GM19452 (cell line): ENCODE data around the gene RCBTB2.
A peak's percentile ranks its signal among the peaks of the same experiment; 100 is the strongest.

ENCODE experiments used
- ATAC-seq: cut with Tn5 transposase; IDR thresholded peaks from one replicate; pipeline ENCODE4 v1.9.1; 2021; ENCODE audit not compliant: unreplicated experiment

RCBTB2 gene

GRCh38 chr13:48531416-48532255 lies 1.2 kb downstream of the RCBTB2 start:
- ATAC-seq = no peak

- ATAC-seq = no peak
Measured at GRCh38 chr13:48530833-48531232, 2.0 kb downstream of the RCBTB2 start.

GRCh38 chr13:48528720-48529119 lies 4.2 kb downstream of the RCBTB2 start:
- no peak for ATAC-seq

GRCh38 chr13:48527955-48528354 lies 4.9 kb downstream of the RCBTB2 start:
- no peak for ATAC-seq

GRCh38 chr13:48526286-48526685 lies 6.6 kb downstream of the RCBTB2 start:
- no peak for ATAC-seq

- no peak for ATAC-seq
Measured at GRCh38 chr13:48518083-48518482, 14.8 kb downstream of the RCBTB2 start.

- no peak for ATAC-seq
Measured at GRCh38 chr13:48515732-48516131, 17.1 kb downstream of the RCBTB2 start.

GRCh38 chr13:48514793-48515192 lies 18.1 kb downstream of the RCBTB2 start:
- ATAC-seq = no peak

- no peak for ATAC-seq
Measured at GRCh38 chr13:48511621-48512230, 21.2 kb downstream of the RCBTB2 start.

- no peak for ATAC-seq
Measured at GRCh38 chr13:48510698-48511097, 22.2 kb downstream of the RCBTB2 start.

GRCh38 chr13:48508011-48508410 lies 24.9 kb downstream of the RCBTB2 start:
- no peak for ATAC-seq

GRCh38 chr13:48507021-48507420 lies 25.9 kb downstream of the RCBTB2 start:
- ATAC-seq = no peak

- peak; percentile 26 for ATAC-seq
Measured at GRCh38 chr13:48506092-48506701, 26.7 kb downstream of the RCBTB2 start.

GRCh38 chr13:48505597-48506091 lies 27.2 kb downstream of the RCBTB2 start:
- ATAC-seq = peak; percentile 67

- no peak for ATAC-seq
Measured at GRCh38 chr13:48505012-48505411, 27.9 kb downstream of the RCBTB2 start.

- ATAC-seq = no peak
Measured at GRCh38 chr13:48504606-48505005, 28.3 kb downstream of the RCBTB2 start.

- no peak for ATAC-seq
Measured at GRCh38 chr13:48502601-48503319, 30.1 kb downstream of the RCBTB2 start.

- peak; percentile 23 for ATAC-seq
Measured at GRCh38 chr13:48501705-48502104, 31.2 kb downstream of the RCBTB2 start.

GRCh38 chr13:48500652-48501197 lies 32.2 kb downstream of the RCBTB2 start:
- ATAC-seq = no peak

GRCh38 chr13:48497669-48498068 lies 35.2 kb downstream of the RCBTB2 start:
- ATAC-seq = no peak
